Measurements from ENCODE around the gene MAPRE3.
A peak's percentile ranks its signal among the peaks of the same experiment; 100 is the strongest.

Gene MAPRE3

GRCh38 chr2:27016801-27017325 lies 46.4 kb downstream of the MAPRE3 start:
- ChIA-PET POLR2A (interaction anchor here (0.9 to 2.1 kb wide), 4 partner anchors 8 to 55 kb away, joined by 3 to 16 read pairs (median 4); no protein-coding TSS in a partner anchor), CTCF (interaction anchor here (0.6 to 7.2 kb wide), 29 partner anchors 9 to 284 kb away, joined by 3 to 153 read pairs (median 4); partner anchors contain the start of gene AGBL5)
- no peak for TF ChIP-seq FOXK2 (IDR thresholded peaks at IDR 0.05)
- no peak for TF ChIP-seq TARDBP (IDR thresholded peaks at IDR 0.05)
- TF ChIP-seq ELF4 (IDR thresholded peaks at IDR 0.05) = no peak
- TF ChIP-seq ZNF384 (IDR thresholded peaks at IDR 0.05) = no peak
- TF ChIP-seq CTBP1 (IDR thresholded peaks at IDR 0.05; ENCODE audit: borderline replicate concordance) = no peak
- TF ChIP-seq SP1 (IDR thresholded peaks at IDR 0.05) = no peak
- no peak for TF ChIP-seq FOXM1 (IDR thresholded peaks at IDR 0.05; ENCODE audit: borderline replicate concordance)
- TF ChIP-seq BHLHE40 (IDR thresholded peaks at IDR 0.05; ENCODE audit: borderline replicate concordance) = no peak
- TF ChIP-seq HDGF (IDR thresholded peaks at IDR 0.05; ENCODE audit: borderline replicate concordance) = no peak
- no peak for TF ChIP-seq LEF1 (IDR thresholded peaks at IDR 0.05; ENCODE audit: borderline replicate concordance)
- TF ChIP-seq ARNT (IDR thresholded peaks at IDR 0.05) = no peak
- no peak for TF ChIP-seq L3MBTL2 (conservative IDR thresholded peaks at IDR 0.05)
- no peak for TF ChIP-seq NFRKB (IDR thresholded peaks at IDR 0.05)
- no peak for TF ChIP-seq SUZ12 (IDR thresholded peaks at IDR 0.05)
- no peak for TF ChIP-seq PKNOX1 (IDR thresholded peaks at IDR 0.05)
- no peak for TF ChIP-seq FOXA1 (IDR thresholded peaks at IDR 0.05)
- DNase-seq (ENCODE audit: extremely low spot score) = peak; percentile 64

GRCh38 chr2:27018142-27018541 lies 47.7 kb downstream of the MAPRE3 start:
- ChIA-PET CTCF (interaction anchor here (3.0 to 7.2 kb wide), 2 partner anchors 49 to 56 kb away, joined by 13 to 153 read pairs; no protein-coding TSS in a partner anchor), POLR2A (no interaction called here)
- DNase-seq (ENCODE audit: extremely low spot score) = no peak
- TF ChIP-seq SP1 (IDR thresholded peaks at IDR 0.05) (no peak), LEF1 (IDR thresholded peaks at IDR 0.05; ENCODE audit: borderline replicate concordance) (no peak), FOXK2 (IDR thresholded peaks at IDR 0.05) (no peak), HDGF (IDR thresholded peaks at IDR 0.05; ENCODE audit: borderline replicate concordance) (no peak), FOXA1 (IDR thresholded peaks at IDR 0.05) (no peak), L3MBTL2 (conservative IDR thresholded peaks at IDR 0.05) (no peak), FOXM1 (IDR thresholded peaks at IDR 0.05; ENCODE audit: borderline replicate concordance) (no peak), CTBP1 (IDR thresholded peaks at IDR 0.05; ENCODE audit: borderline replicate concordance) (no peak), TARDBP (IDR thresholded peaks at IDR 0.05) (no peak), NFRKB (IDR thresholded peaks at IDR 0.05) (no peak), BHLHE40 (IDR thresholded peaks at IDR 0.05; ENCODE audit: borderline replicate concordance) (no peak)

GRCh38 chr2:27019459-27019858 lies 49.0 kb downstream of the MAPRE3 start:
- no peak for TF ChIP-seq ARNT (IDR thresholded peaks at IDR 0.05)
- TF ChIP-seq HDGF (IDR thresholded peaks at IDR 0.05; ENCODE audit: borderline replicate concordance) = no peak
- no peak for TF ChIP-seq SUZ12 (IDR thresholded peaks at IDR 0.05)
- no peak for TF ChIP-seq SP1 (IDR thresholded peaks at IDR 0.05)
- TF ChIP-seq FOXK2 (IDR thresholded peaks at IDR 0.05) = no peak
- no peak for TF ChIP-seq FOXM1 (IDR thresholded peaks at IDR 0.05; ENCODE audit: borderline replicate concordance)
- no peak for TF ChIP-seq ZNF384 (IDR thresholded peaks at IDR 0.05)
- no peak for TF ChIP-seq NFRKB (IDR thresholded peaks at IDR 0.05)
- no peak for TF ChIP-seq ELF4 (IDR thresholded peaks at IDR 0.05)
- ChIA-PET CTCF (interaction anchor here (0.7 to 7.2 kb wide), 2 partner anchors 57 to 67 kb away, joined by 3 to 153 read pairs; no protein-coding TSS in a partner anchor), POLR2A (interaction anchor here (1.0 to 1.4 kb wide), 2 partner anchors 51 to 66 kb away, joined by 3 to 5 read pairs; no protein-coding TSS in a partner anchor)
- DNase-seq (ENCODE audit: extremely low spot score) = no peak

- CTCF ChIA-PET = interaction anchor here (0.7 to 7.2 kb wide), 2 partner anchors 58 to 67 kb away, joined by 3 to 153 read pairs; no protein-coding TSS in a partner anchor
- POLR2A ChIA-PET = interaction anchor here (1.0 to 1.4 kb wide), 2 partner anchors 52 to 65 kb away, joined by 3 to 5 read pairs; no protein-coding TSS in a partner anchor
- TF ChIP-seq ELF4 (IDR thresholded peaks at IDR 0.05) (no peak), FOXM1 (IDR thresholded peaks at IDR 0.05; ENCODE audit: borderline replicate concordance) (no peak), PKNOX1 (IDR thresholded peaks at IDR 0.05) (no peak), NFRKB (IDR thresholded peaks at IDR 0.05) (no peak), CTBP1 (IDR thresholded peaks at IDR 0.05; ENCODE audit: borderline replicate concordance) (no peak), L3MBTL2 (conservative IDR thresholded peaks at IDR 0.05) (no peak), HDGF (IDR thresholded peaks at IDR 0.05; ENCODE audit: borderline replicate concordance) (no peak), FOXK2 (IDR thresholded peaks at IDR 0.05) (no peak), ZNF384 (IDR thresholded peaks at IDR 0.05) (no peak), SUZ12 (IDR thresholded peaks at IDR 0.05) (no peak), LEF1 (IDR thresholded peaks at IDR 0.05; ENCODE audit: borderline replicate concordance) (no peak), FOXA1 (IDR thresholded peaks at IDR 0.05) (no peak), BHLHE40 (IDR thresholded peaks at IDR 0.05; ENCODE audit: borderline replicate concordance) (no peak), ARNT (IDR thresholded peaks at IDR 0.05) (no peak), SP1 (IDR thresholded peaks at IDR 0.05) (no peak), TARDBP (IDR thresholded peaks at IDR 0.05) (no peak)
- DNase-seq (ENCODE audit: extremely low spot score) = no peak
Observed at GRCh38 chr2:27019931-27020855, 49.8 kb downstream of the MAPRE3 start.

- POLR2A ChIA-PET = interaction anchor here (0.5 kb wide), 1 partner anchor 30 kb away, joined by 3 read pairs; no protein-coding TSS in a partner anchor
Observed at GRCh38 chr2:27021253-27022049, 51.0 kb downstream of the MAPRE3 start.

More at GRCh38 chr2:27021253-27022049, 51.0 kb downstream of the MAPRE3 start:
- DNase-seq (ENCODE audit: extremely low spot score) = no peak
- TF ChIP-seq PKNOX1 (IDR thresholded peaks at IDR 0.05) (no peak), FOXA1 (IDR thresholded peaks at IDR 0.05) (no peak), NFRKB (IDR thresholded peaks at IDR 0.05) (no peak), ZNF384 (IDR thresholded peaks at IDR 0.05) (no peak), TARDBP (IDR thresholded peaks at IDR 0.05) (no peak), ARNT (IDR thresholded peaks at IDR 0.05) (no peak), CTBP1 (IDR thresholded peaks at IDR 0.05; ENCODE audit: borderline replicate concordance) (no peak), SP1 (IDR thresholded peaks at IDR 0.05) (no peak), SUZ12 (IDR thresholded peaks at IDR 0.05) (no peak), L3MBTL2 (conservative IDR thresholded peaks at IDR 0.05) (no peak)
- CTCF ChIA-PET = interaction anchor here (0.7 kb wide), 1 partner anchor 9 kb away, joined by 3 read pairs; no protein-coding TSS in a partner anchor

Measured in HEK293T (cell line).